CD4-positive, alpha-beta T cell (primary cell): ENCODE measurements around the gene LRRC4B. TPM values are rescaled to one million over a fixed set of nuclear protein-coding genes. Genes with fewer than 3 reads are reported as not detected.

Experiments
- ATAC-seq: fragments of 200-7000 bp; cut with Tn5 transposase; one replicate; pipeline ENCODE4 v1.10.0; 2022; ENCODE audit warnings: mild to moderate bottlenecking; ENCODE audit not compliant: poor library complexity
- CTCF ChIA-PET: fragments of 350-600 bp; sonication (Branson Sonifier 250); formaldehyde crosslinking; loops from one replicate; lab custom pipeline; 2021; ENCODE audit warnings: antibody characterized with exemption, inconsistent platforms; lab: Charles Lee
- POLR2A ChIA-PET: fragments of 350-600 bp; sonication (Branson Sonifier 250); formaldehyde crosslinking; loops from one replicate; lab custom pipeline; 2021; ENCODE audit warnings: antibody characterized with exemption, inconsistent platforms; lab: Charles Lee
- DNase-seq, 14 experiments: peaks; one replicate each; pipeline ENCODE4 v3.0.0-alpha.2; 2013 to 2020; ENCODE audit warnings: mixed read lengths in 2 of 14
- H3K27ac ChIP-seq, 2 donors: one replicate each; pipeline versions ENCODE4 v1.5.1 to v1.7.0; 2013; ENCODE audit warnings: low read length in 2 of 2, low read depth in 1 of 2, mild to moderate bottlenecking in 1 of 2
- H3K27me3 ChIP-seq, 2 experiments: 1 replicate in 1 of 2; 2 replicates in 1 of 2; pipeline versions ENCODE4 v1.6.1 to v1.7.0; 2013; ENCODE audit warnings: low read length in 2 of 2, control low read depth in 1 of 2, mild to moderate bottlenecking in 1 of 2, moderate library complexity in 1 of 2; ENCODE audit not compliant: insufficient read depth in 2 of 2, control insufficient read depth in 1 of 2
- H3K36me3 ChIP-seq: one replicate; pipeline ENCODE4 v1.6.1; 2013; ENCODE audit warnings: low read length, control low read depth; ENCODE audit not compliant: insufficient read depth
- H3K4me1 ChIP-seq: one replicate; pipeline ENCODE4 v1.6.1; 2013; ENCODE audit warnings: low read length, control low read depth; ENCODE audit not compliant: insufficient read depth
- H3K4me3 ChIP-seq: one replicate; pipeline ENCODE4 v1.5.1; 2013; ENCODE audit warnings: mild to moderate bottlenecking, low read length, moderate library complexity
- H3K9me3 ChIP-seq, 2 experiments: 1 replicate in 1 of 2; 2 replicates in 1 of 2; pipeline versions ENCODE4 v1.6.1 to v1.7.0; 2013; ENCODE audit warnings: low read length in 2 of 2, mild to moderate bottlenecking in 2 of 2, control low read depth in 1 of 2, moderate library complexity in 1 of 2; ENCODE audit not compliant: control insufficient read depth in 1 of 2, insufficient read depth in 1 of 2
- H3K27ac Mint-ChIP-seq: one replicate; pipeline ENCODE4 v1.8.0; 2020; ENCODE audit warnings: mixed read lengths
- H3K27me3 Mint-ChIP-seq: one replicate; pipeline ENCODE4 v1.8.0; 2021; ENCODE audit warnings: mixed read lengths
- H3K36me3 Mint-ChIP-seq: one replicate; pipeline ENCODE4 v1.8.0; 2021; ENCODE audit warnings: low read depth, mixed read lengths
- H3K4me1 Mint-ChIP-seq: one replicate; pipeline ENCODE4 v1.8.0; 2021; ENCODE audit warnings: low read depth, mixed read lengths
- H3K4me3 Mint-ChIP-seq: one replicate; pipeline ENCODE4 v1.8.0; 2020; ENCODE audit warnings: mild to moderate bottlenecking, mixed read lengths
- H3K9me3 Mint-ChIP-seq: one replicate; pipeline ENCODE4 v1.8.0; 2020; ENCODE audit warnings: mixed read lengths
- CTCF ChIP-seq: fragments of 200-600 bp; IDR thresholded peaks from one replicate; pipeline ENCODE4 v1.8.0; 2022; ENCODE audit warnings: antibody characterized with exemption, mild to moderate bottlenecking
- intact Hi-C, 2 experiments: fragments of 100-400 bp; cut with DNase I in 1 of 2; cut with micrococcal nuclease in 1 of 2; formaldehyde crosslinking; loops; one replicate each; pipeline versions ENCODE4 v1.15.1 to v1.9.0; 2023 to 2025; cut with DNase I, micrococcal nuclease
- total RNA-seq, 174 experiments: library from RNA in 2 of 174; stranded (reverse) in 2 of 174; gene quantifications; one replicate each; pipeline ENCODE4 v1.2.3 and lab custom pipeline; 2021 to 2026

LRRC4B gene
- total RNA-seq, 2 experiments from 2014 or later, result not detected

- Histone ChIP-seq H3K9me3 (peaks cover 0 to 15% of the 10 kb centered on the region in 2 experiments), H3K27me3 (peaks cover 0 to 4% of the 10 kb centered on the region in 2 experiments), H3K27ac (peak within 1 kb of the TSS; percentile 63 to 91), H3K4me3 (peak within 1 kb of the TSS; percentile 79), H3K4me1 (peaks cover 23% of the 10 kb centered on the region), H3K36me3 (no peaks in the 10 kb centered on the region)
- POLR2A ChIA-PET, result interaction anchor here (0.5 to 1.9 kb wide), 15 partner anchors 27 to 938 kb away, joined by 3 to 19 read pairs (median 5); partner anchors contain the start of genes NR1H2 and POLD1
- TF ChIP-seq CTCF, result no peak
- DNase-seq, result peak; percentile 94 to 100 (median 96)
- H3K27me3 Mint-ChIP-seq, result peaks cover 6% of the 10 kb centered on the region
- CTCF ChIA-PET, result interaction anchor here (1.0 to 1.8 kb wide), 3 partner anchors 45 to 154 kb away, joined by 4 to 5 read pairs (median 5); no protein-coding TSS in a partner anchor
- peaks cover 5% of the 10 kb centered on the region for H3K36me3 Mint-ChIP-seq
- peak within 1 kb of the TSS; percentile 89 for H3K27ac Mint-ChIP-seq
- H3K4me1 Mint-ChIP-seq, result peaks cover 15% of the 10 kb centered on the region
- ATAC-seq, result peak; percentile 91
- intact Hi-C loops, result loop anchor here (1.0 to 5.0 kb wide), 10 partner anchors 35 to 1081 kb away; partner anchors contain the start of genes EMC10 (in 2 of the 2), GARIN5A (in 2 of the 2), CTU1 (in 1 of the 2) and MYBPC2 (in 1 of the 2)
- H3K9me3 Mint-ChIP-seq, result no peaks in the 10 kb centered on the region
- H3K4me3 Mint-ChIP-seq, result peak within 1 kb of the TSS; percentile 95
Observed at GRCh38 chr19:50511069-50511822, 57.0 kb downstream of the LRRC4B start, which contains the start of gene JOSD2. Gene JOSD2, minus strand, starts transcription at chr19:50511191. Its CDS starts 760 bp downstream, at chr19:50510431.

GRCh38 chr19:50510700-50511068 is 57.6 kb downstream of the LRRC4B start:
- peaks cover 15% of the 10 kb centered on the region for H3K4me1 Mint-ChIP-seq
- Histone ChIP-seq H3K27ac (peak overlapping the region; percentile 63 to 91), H3K4me3 (peak overlapping the region; percentile 79), H3K36me3 (peaks cover 4% of the 10 kb centered on the region), H3K9me3 (peaks cover 0 to 15% of the 10 kb centered on the region in 2 experiments), H3K27me3 (peaks cover 0 to 4% of the 10 kb centered on the region in 2 experiments), H3K4me1 (peaks cover 23% of the 10 kb centered on the region)
- TF ChIP-seq CTCF, result no peak
- DNase-seq (no peak), ATAC-seq (peak; percentile 14)
- H3K27me3 Mint-ChIP-seq, result peaks cover 5% of the 10 kb centered on the region
- H3K27ac Mint-ChIP-seq, result peak overlapping the region; percentile 89
- no peaks in the 10 kb centered on the region for H3K9me3 Mint-ChIP-seq
- intact Hi-C loops, result loop anchor here (1.0 to 5.0 kb wide), 10 partner anchors 34 to 1082 kb away; partner anchors contain the start of genes EMC10 (in 2 of the 2), GARIN5A (in 2 of the 2), CTU1 (in 1 of the 2) and MYBPC2 (in 1 of the 2)
- H3K4me3 Mint-ChIP-seq, result peak overlapping the region; percentile 95
- CTCF ChIA-PET, result interaction anchor here (1.0 to 1.8 kb wide), 3 partner anchors 46 to 153 kb away, joined by 4 to 5 read pairs (median 5); no protein-coding TSS in a partner anchor
- peaks cover 5% of the 10 kb centered on the region for H3K36me3 Mint-ChIP-seq
- POLR2A ChIA-PET, result interaction anchor here (0.6 to 1.9 kb wide), 14 partner anchors 27 to 294 kb away, joined by 3 to 19 read pairs (median 6); partner anchors contain the start of genes NR1H2 and POLD1

GRCh38 chr19:50510121-50510670 is 58.0 kb downstream of the LRRC4B start:
- Mint-ChIP-seq H3K27me3 (peaks cover 5% of the 10 kb centered on the region), H3K36me3 (peaks cover 5% of the 10 kb centered on the region), H3K4me3 (peak overlapping the region; percentile 95), H3K27ac (peak overlapping the region; percentile 89), H3K9me3 (no peaks in the 10 kb centered on the region), H3K4me1 (peaks cover 15% of the 10 kb centered on the region)
- peaks cover 5% of the 10 kb centered on the region for H3K36me3 ChIP-seq
- TF ChIP-seq CTCF, result no peak
- DNase-seq (no peak), ATAC-seq (no peak)
- H3K27ac ChIP-seq, result peak overlapping the region; percentile 63 to 91
- H3K4me3 ChIP-seq, result peak overlapping the region; percentile 79
- intact Hi-C loops, result loop anchor here in 1 of 2 experiments (2.0 to 5.0 kb wide), 7 partner anchors 78 to 1082 kb away; partner anchors contain the start of genes CTU1, MYBPC2 and POLD1
- CTCF ChIA-PET, result no interaction called here
- POLR2A ChIA-PET, result interaction anchor here (1.9 kb wide), 2 partner anchors 134 to 215 kb away, joined by 9 to 16 read pairs; partner anchors contain the start of gene NR1H2
- peaks cover 0 to 15% of the 10 kb centered on the region in 2 experiments for H3K9me3 ChIP-seq
- peaks cover 23% of the 10 kb centered on the region for H3K4me1 ChIP-seq
- H3K27me3 ChIP-seq, result peaks cover 0 to 4% of the 10 kb centered on the region in 2 experiments
